Measurements from ENCODE around the gene HDAC5. TPM values are rescaled to one million over a fixed set of nuclear protein-coding genes. Genes with fewer than 3 reads are reported as not detected.

HDAC5 gene
- total RNA-seq, 1 experiment from 2014 or later = 11.5 TPM

GRCh38 chr17:44084131-44084538 is 39.3 kb downstream of the HDAC5 start:
- in situ Hi-C loops (cut with HindIII; ENCODE audit: low pct_unique_long_range_greater_than_20kb, low sequenced_read_pairs) = no loop called here
- no peak for TF ChIP-seq REST (IDR thresholded peaks at IDR 0.05; ENCODE audit: insufficient read depth in 1 of 2, low read depth in 2 of 2, low read length in 1 of 2)
- TF ChIP-seq SIN3A (IDR thresholded peaks at IDR 0.05; ENCODE audit: borderline replicate concordance, insufficient read depth, low read depth, low read length) = no peak
- TF ChIP-seq CTCF (IDR thresholded peaks at IDR 0.05) = no peak; the same call in 1 of the 2 replicates
- TF ChIP-seq TCF7L2 (IDR thresholded peaks at IDR 0.05; ENCODE audit: low read depth, low read length) = no peak
- no peak for TF ChIP-seq POLR2AphosphoS5 (IDR thresholded peaks at IDR 0.05; ENCODE audit: low read depth, low read length)
- Histone ChIP-seq H3K27ac (ENCODE audit: low read length) (no peak overlapping the region), H3K27me3 (ENCODE audit: control insufficient read depth, insufficient read depth, low read length) (no peaks in the 10 kb centered on the region), H3K36me3 (ENCODE audit: control insufficient read depth, insufficient read depth, low read length) (no peaks in the 10 kb centered on the region), H3K4me3 (ENCODE audit: low read depth in 2 of 2, low read length in 2 of 2) (no peak overlapping the region), H3K9me3 (ENCODE audit: control insufficient read depth, insufficient read depth, low read depth, low read length) (no peaks in the 10 kb centered on the region), H3K4me1 (ENCODE audit: control insufficient read depth, insufficient read depth, low read length) (peaks cover 4% of the 10 kb centered on the region; the same call in 1 of the 2 replicates)
- no TSS peak for BruUV-seq (replicated peaks)
- ChIA-PET POLR2A (no interaction called here), CTCF (interaction anchor here (0.6 to 1.3 kb wide), 8 partner anchors 8 to 207 kb away, joined by 3 to 10 read pairs (median 6); no protein-coding TSS in a partner anchor)
- intact Hi-C loops (cut with micrococcal nuclease; ENCODE audit: unreplicated experiment) = no loop called here
- no peak for DNase-seq (ENCODE audit: low read depth, low spot score)
- 0 out of 2 replicates have a peak, but pooled peaks have one; percentile 28 for ATAC-seq

GRCh38 chr17:44083250-44083849 is 40.1 kb downstream of the HDAC5 start:
- ATAC-seq = peak; percentile 77
- in situ Hi-C loops (cut with HindIII; ENCODE audit: low pct_unique_long_range_greater_than_20kb, low sequenced_read_pairs) (no loop called here), intact Hi-C loops (cut with micrococcal nuclease; ENCODE audit: unreplicated experiment) (no loop called here)
- BruUV-seq (replicated peaks) = no TSS peak
- peaks cover 4% of the 10 kb centered on the region; the same call in 1 of the 2 replicates for H3K4me1 ChIP-seq (ENCODE audit: control insufficient read depth, insufficient read depth, low read length)
- DNase-seq (ENCODE audit: low read depth, low spot score) = no peak
- TF ChIP-seq TCF7L2 (IDR thresholded peaks at IDR 0.05; ENCODE audit: low read depth, low read length) (no peak), CTCF (IDR thresholded peaks at IDR 0.05) (peak; percentile 73), POLR2AphosphoS5 (IDR thresholded peaks at IDR 0.05; ENCODE audit: low read depth, low read length) (no peak)
- no peaks in the 10 kb centered on the region for H3K27me3 ChIP-seq (ENCODE audit: control insufficient read depth, insufficient read depth, low read length)
- ChIA-PET CTCF (interaction anchor here (0.5 to 1.3 kb wide), 10 partner anchors 9 to 587 kb away, joined by 3 to 10 read pairs (median 4); no protein-coding TSS in a partner anchor), POLR2A (no interaction called here)
- no peaks in the 10 kb centered on the region for H3K9me3 ChIP-seq (ENCODE audit: control insufficient read depth, insufficient read depth, low read depth, low read length)
- H3K27ac ChIP-seq (ENCODE audit: low read length) = no peak overlapping the region
- no peak overlapping the region for H3K4me3 ChIP-seq (ENCODE audit: low read depth in 2 of 2, low read length in 2 of 2)
- no peaks in the 10 kb centered on the region for H3K36me3 ChIP-seq (ENCODE audit: control insufficient read depth, insufficient read depth, low read length)
